ENCODE results near the gene CREB5.

CREB5 gene

GRCh38 chr7:28709748-28710147 lies 297.4 kb downstream of the CREB5 start:
- H2AFZ ChIP-seq (ENCODE audit: low read depth), result no peak overlapping the region
- H3K79me2 ChIP-seq (ENCODE audit: insufficient read depth, low read depth), result no peaks in the 10 kb centered on the region
- TF ChIP-seq CTCF (conservative IDR thresholded peaks at IDR 0.05; ENCODE audit: low read depth, low read length), result no peak
- no peaks in the 10 kb centered on the region for H3K27me3 ChIP-seq (ENCODE audit: insufficient read depth, low read depth)
- H3K36me3 ChIP-seq (ENCODE audit: insufficient read depth), result no peaks in the 10 kb centered on the region
- H3K27ac ChIP-seq, result no peak overlapping the region
- no peak overlapping the region for H3K4me2 ChIP-seq
- H3K4me1 ChIP-seq (ENCODE audit: low read depth, poor library complexity, severe bottlenecking), result no peaks in the 10 kb centered on the region
- H3K9ac ChIP-seq, result no peak overlapping the region
- H3K4me3 ChIP-seq (IDR thresholded peaks at IDR 0.05; ENCODE audit: insufficient read depth, low read depth, low read length), result no peak overlapping the region
- no peaks in the 10 kb centered on the region for H4K20me1 ChIP-seq (ENCODE audit: insufficient read depth)

GRCh38 chr7:28711114-28711513 lies 298.8 kb downstream of the CREB5 start:
- TF ChIP-seq CTCF (conservative IDR thresholded peaks at IDR 0.05; ENCODE audit: low read depth, low read length), result no peak
- H3K79me2 ChIP-seq (ENCODE audit: insufficient read depth, low read depth), result no peaks in the 10 kb centered on the region
- H2AFZ ChIP-seq (ENCODE audit: low read depth), result no peak overlapping the region
- H3K4me2 ChIP-seq, result no peak overlapping the region
- H3K4me3 ChIP-seq (IDR thresholded peaks at IDR 0.05; ENCODE audit: insufficient read depth, low read depth, low read length), result no peak overlapping the region
- H3K9ac ChIP-seq, result no peak overlapping the region
- no peaks in the 10 kb centered on the region for H3K4me1 ChIP-seq (ENCODE audit: low read depth, poor library complexity, severe bottlenecking)
- H3K27me3 ChIP-seq (ENCODE audit: insufficient read depth, low read depth), result no peaks in the 10 kb centered on the region
- no peaks in the 10 kb centered on the region for H4K20me1 ChIP-seq (ENCODE audit: insufficient read depth)
- H3K27ac ChIP-seq, result no peak overlapping the region
- H3K36me3 ChIP-seq (ENCODE audit: insufficient read depth), result no peaks in the 10 kb centered on the region

- Histone ChIP-seq H3K4me2 (no peak overlapping the region), H3K9ac (no peak overlapping the region), H2AFZ (ENCODE audit: low read depth) (no peak overlapping the region), H3K27me3 (ENCODE audit: insufficient read depth, low read depth) (no peaks in the 10 kb centered on the region), H3K4me3 (IDR thresholded peaks at IDR 0.05; ENCODE audit: insufficient read depth, low read depth, low read length) (no peak overlapping the region), H3K36me3 (ENCODE audit: insufficient read depth) (no peaks in the 10 kb centered on the region), H3K27ac (no peak overlapping the region), H4K20me1 (ENCODE audit: insufficient read depth) (no peaks in the 10 kb centered on the region), H3K79me2 (ENCODE audit: insufficient read depth, low read depth) (no peaks in the 10 kb centered on the region), H3K4me1 (ENCODE audit: low read depth, poor library complexity, severe bottlenecking) (no peaks in the 10 kb centered on the region)
- no peak for TF ChIP-seq CTCF (conservative IDR thresholded peaks at IDR 0.05; ENCODE audit: low read depth, low read length)
Observed at GRCh38 chr7:28714459-28715120, 302.3 kb downstream of the CREB5 start.

GRCh38 chr7:28717445-28718054 lies 305.2 kb downstream of the CREB5 start:
- no peaks in the 10 kb centered on the region for H3K79me2 ChIP-seq (ENCODE audit: insufficient read depth, low read depth)
- no peaks in the 10 kb centered on the region for H4K20me1 ChIP-seq (ENCODE audit: insufficient read depth)
- H3K4me1 ChIP-seq (ENCODE audit: low read depth, poor library complexity, severe bottlenecking), result no peaks in the 10 kb centered on the region
- no peak for TF ChIP-seq CTCF (conservative IDR thresholded peaks at IDR 0.05; ENCODE audit: low read depth, low read length)
- H3K4me3 ChIP-seq (IDR thresholded peaks at IDR 0.05; ENCODE audit: insufficient read depth, low read depth, low read length), result no peak overlapping the region
- no peaks in the 10 kb centered on the region for H3K36me3 ChIP-seq (ENCODE audit: insufficient read depth)
- H3K9ac ChIP-seq, result no peak overlapping the region
- no peak overlapping the region for H2AFZ ChIP-seq (ENCODE audit: low read depth)
- H3K27me3 ChIP-seq (ENCODE audit: insufficient read depth, low read depth), result no peaks in the 10 kb centered on the region
- H3K27ac ChIP-seq, result no peak overlapping the region
- H3K4me2 ChIP-seq, result no peak overlapping the region
